Measurements from ENCODE around the gene BEST2. TPM values are rescaled to one million over a fixed set of nuclear protein-coding genes. Genes with fewer than 3 reads are reported as not detected.

BEST2 gene
- total RNA-seq, 4 donors from 2014 or later = 20.5 to 82.0 (median 40.6) TPM; not detected in 1

- H3K36me3 ChIP-seq = no peaks in the 10 kb centered on the region
- no peaks in the 10 kb centered on the region for H3K27me3 ChIP-seq
- H3K4me3 ChIP-seq = peak overlapping the region; percentile 82 to 92 (median 84)
- peaks cover 8 to 40% (median 18%) of the 10 kb centered on the region in 4 donors for H3K4me1 ChIP-seq
- H3K9me3 ChIP-seq = no peaks in the 10 kb centered on the region
- peak in 2 of 6 experiments; percentile 5 to 11 for TF ChIP-seq CTCF (IDR thresholded peaks at IDR 0.05)
- peak; percentile 38 to 53 for TF ChIP-seq POLR2A (IDR thresholded peaks at IDR 0.05)
- peak overlapping the region; percentile 97 to 100 (median 100) for H3K27ac ChIP-seq
- peak; percentile 77 to 92 (median 86) for DNase-seq
Measured at GRCh38 chr19:12792051-12792852, 40.7 kb downstream of the BEST2 start.

GRCh38 chr19:12792853-12793289 is 41.3 kb downstream of the BEST2 start:
- Histone ChIP-seq H3K27ac (peak overlapping the region; percentile 97 to 100 (median 100)), H3K36me3 (no peaks in the 10 kb centered on the region), H3K4me3 (peak overlapping the region; percentile 82 to 92 (median 84)), H3K9me3 (no peaks in the 10 kb centered on the region), H3K27me3 (no peaks in the 10 kb centered on the region), H3K4me1 (peaks cover 8 to 34% (median 15%) of the 10 kb centered on the region in 4 donors)
- TF ChIP-seq POLR2A (IDR thresholded peaks at IDR 0.05) (no peak), CTCF (IDR thresholded peaks at IDR 0.05) (peak in 2 of 6 experiments; percentile 1 to 3)
- DNase-seq = no peak

- TF ChIP-seq POLR2A (IDR thresholded peaks at IDR 0.05) = peak; percentile 76 to 92
- no peak for TF ChIP-seq CTCF (IDR thresholded peaks at IDR 0.05)
- H3K4me3 ChIP-seq = peak overlapping the region; percentile 82 to 92 (median 84)
Measured at GRCh38 chr19:12793290-12794195, 42.0 kb downstream of the BEST2 start.

GRCh38 chr19:12794196-12794941 is 42.8 kb downstream of the BEST2 start:
- no peak for DNase-seq
- Histone ChIP-seq H3K4me3 (peak overlapping the region; percentile 82 to 92 (median 84)), H3K4me1 (peaks cover 3 to 25% (median 8%) of the 10 kb centered on the region in 4 donors), H3K27me3 (no peaks in the 10 kb centered on the region), H3K9me3 (no peaks in the 10 kb centered on the region), H3K36me3 (peaks cover 0 to 7% (median 0%) of the 10 kb centered on the region in 3 donors), H3K27ac (peak overlapping the region; percentile 97 to 100 (median 100))
- TF ChIP-seq POLR2A (IDR thresholded peaks at IDR 0.05) = no peak
- no peak for TF ChIP-seq CTCF (IDR thresholded peaks at IDR 0.05)

More at GRCh38 chr19:12793290-12794195, 42.0 kb downstream of the BEST2 start:
- DNase-seq = peak; percentile 90 to 97 (median 96)
- H3K27me3 ChIP-seq = no peaks in the 10 kb centered on the region
- H3K9me3 ChIP-seq = no peaks in the 10 kb centered on the region
- H3K36me3 ChIP-seq = peaks cover 0 to under 1% (median 0%) of the 10 kb centered on the region in 3 donors
- H3K27ac ChIP-seq = peak overlapping the region; percentile 97 to 100 (median 100)
- H3K4me1 ChIP-seq = peaks cover 6 to 27% (median 12%) of the 10 kb centered on the region in 4 donors
